OCI-LY7 (cell line): ENCODE results near the gene PNRC2. TPM values are rescaled to one million over a fixed set of nuclear protein-coding genes. Genes with fewer than 3 reads are reported as not detected.

ENCODE experiments used
- BruUV-seq: library from RNA; stranded (reverse); fragments of 400-500 nt; replicated peaks from 2 replicates; lab custom pipeline; 2021; lab: Mats Ljungman, UMichigan
- CTCF ChIA-PET: fragments of 300-600 bp; sonication (Branson Sonifier 250); formaldehyde crosslinking; loops from one replicate; lab custom pipeline; 2022; ENCODE audit warnings: antibody characterized with exemption; ENCODE audit not compliant: unreplicated experiment; lab: Charles Lee
- POLR2A ChIA-PET: fragments of 300-600 bp; sonication (Branson Sonifier 250); formaldehyde crosslinking; loops from one replicate; lab custom pipeline; 2022; ENCODE audit warnings: antibody characterized with exemption; lab: Charles Lee
- DNase-seq: peaks from one replicate; pipeline ENCODE4 v3.0.0-alpha.2; 2015; ENCODE audit warnings: low spot score
- H2AFZ ChIP-seq: fragments of 200-600 bp; sonication (generic), shearing (Covaris generic); 2 replicates; pipeline ENCODE4 v1.6.1; 2014; ENCODE audit warnings: mild to moderate bottlenecking, antibody characterized with exemption, low read length, moderate library complexity
- H3K27ac ChIP-seq: fragments of 200-600 bp; sonication (generic); 2 replicates; pipeline ENCODE4 v1.5.1; 2014; ENCODE audit warnings: mixed run types, low read depth, mild to moderate bottlenecking, moderate library complexity, low read length, inconsistent platforms; ENCODE audit not compliant: poor library complexity, severe bottlenecking
- H3K36me3 ChIP-seq: fragments of 200-600 bp; sonication (generic); 2 replicates; pipeline ENCODE4 v1.6.1; 2014; ENCODE audit warnings: mild to moderate bottlenecking, antibody characterized with exemption, low read length, moderate library complexity, mixed read lengths; ENCODE audit not compliant: insufficient read depth
- H3K4me1 ChIP-seq: fragments of 200-600 bp; sonication (generic); 2 replicates; pipeline ENCODE4 v1.5.1; 2014; ENCODE audit warnings: mild to moderate bottlenecking, low read length; ENCODE audit not compliant: insufficient read depth, poor library complexity, severe bottlenecking
- H3K4me2 ChIP-seq: fragments of 200-600 bp; sonication (generic); 2 replicates; pipeline ENCODE4 v1.6.1; 2014; ENCODE audit warnings: mild to moderate bottlenecking, low read length
- H3K4me3 ChIP-seq: fragments of 200-600 bp; sonication (generic); 2 replicates; pipeline ENCODE4 v1.5.1; 2014; ENCODE audit warnings: mild to moderate bottlenecking, low read depth, low read length; ENCODE audit not compliant: poor library complexity, severe bottlenecking
- H3K79me2 ChIP-seq: fragments of 200-600 bp; sonication (generic); 2 replicates; pipeline ENCODE4 v1.6.1; 2016; ENCODE audit warnings: low read depth, mild to moderate bottlenecking, low read length, moderate library complexity, mixed read lengths; ENCODE audit not compliant: insufficient read depth
- H3K9me2 ChIP-seq: fragments of 200-600 bp; sonication (generic); 2 replicates; pipeline ENCODE4 v1.6.1; 2016; ENCODE audit warnings: mild to moderate bottlenecking, low read length, mixed read lengths; ENCODE audit not compliant: insufficient read depth
- H3K9me3 ChIP-seq: fragments of 200-600 bp; sonication (generic); 2 replicates; pipeline ENCODE4 v1.6.1; 2014; ENCODE audit warnings: mild to moderate bottlenecking, mixed run types, low read length, mixed read lengths
- H4K20me1 ChIP-seq: fragments of 200-600 bp; sonication (generic); 2 replicates; pipeline ENCODE4 v1.6.1; 2014; ENCODE audit warnings: mild to moderate bottlenecking, antibody characterized with exemption, low read length, moderate library complexity, mixed read lengths; ENCODE audit not compliant: insufficient read depth
- CTCF ChIP-seq: fragments of 200-600 bp; sonication (generic); conservative IDR thresholded peaks from 2 replicates; pipeline ENCODE4 v1.5.1; 2014; ENCODE audit warnings: mild to moderate bottlenecking, antibody characterized with exemption, low read length, moderate library complexity, mixed read lengths
- EZH2phosphoT487 ChIP-seq: fragments of 200-600 bp; sonication (generic); IDR thresholded peaks from 2 replicates; pipeline ENCODE4 v1.6.1; 2018; ENCODE audit warnings: low read depth, borderline replicate concordance, mild to moderate bottlenecking, mixed run types, antibody characterized with exemption, low read length, moderate library complexity, mixed read lengths
- intact Hi-C: fragments of 100-400 bp; cut with micrococcal nuclease; formaldehyde crosslinking; loops from one replicate; pipeline ENCODE4 v1.10.0; 2022; ENCODE audit not compliant: unreplicated experiment
- total RNA-seq, 2 experiments: library from RNA; depleted of rRNA in 1 of 2; stranded (reverse); fragments of >200 nt in 1 of 2; shearing (Covaris generic) in 1 of 2; gene quantifications; 2 replicates each; pipeline ENCODE4 v1.2.3, GENCODE V29; 2014 to 2022

PNRC2 gene
- total RNA-seq, 2 experiments from 2014 or later, result 129 to 198 TPM

GRCh38 chr1:23924601-23925000, 35.0 kb upstream of the PNRC2 start:
- Histone ChIP-seq H3K9me2 (no peaks in the 10 kb centered on the region), H3K27ac (no peak overlapping the region), H3K4me1 (peaks cover 43% of the 10 kb centered on the region), H3K4me3 (no peak overlapping the region), H3K79me2 (no peaks in the 10 kb centered on the region), H2AFZ (no peak overlapping the region; the same call in 1 of the 2 replicates), H3K4me2 (no peak overlapping the region), H3K9me3 (no peaks in the 10 kb centered on the region), H3K36me3 (no peaks in the 10 kb centered on the region), H4K20me1 (no peaks in the 10 kb centered on the region)
- TF ChIP-seq CTCF (no peak), EZH2phosphoT487 (no peak)
- CTCF ChIA-PET, result no interaction called here
- BruUV-seq, result no TSS peak
- intact Hi-C loops, result no loop called here
- POLR2A ChIA-PET, result interaction anchor here (0.6 kb wide), 2 partner anchors 18 to 86 kb away, joined by 3 read pairs; no protein-coding TSS in a partner anchor
- DNase-seq, result no peak

- H3K4me1 ChIP-seq, result peaks cover 43% of the 10 kb centered on the region
- intact Hi-C loops, result no loop called here
- H4K20me1 ChIP-seq, result no peaks in the 10 kb centered on the region
- TF ChIP-seq CTCF (no peak), EZH2phosphoT487 (no peak)
- H3K9me3 ChIP-seq, result no peaks in the 10 kb centered on the region
- H3K27ac ChIP-seq, result no peak overlapping the region
- no peak overlapping the region for H3K4me2 ChIP-seq
- ChIA-PET POLR2A (no interaction called here), CTCF (no interaction called here)
- H3K79me2 ChIP-seq, result no peaks in the 10 kb centered on the region
- H3K36me3 ChIP-seq, result no peaks in the 10 kb centered on the region
- H3K4me3 ChIP-seq, result no peak overlapping the region
- no peak overlapping the region for H2AFZ ChIP-seq
- DNase-seq, result no peak
- no peaks in the 10 kb centered on the region for H3K9me2 ChIP-seq
- no TSS peak for BruUV-seq
Measured at GRCh38 chr1:23925279-23925678, 34.3 kb upstream of the PNRC2 start.

- DNase-seq, result no peak
- no peak overlapping the region for H3K27ac ChIP-seq
- H2AFZ ChIP-seq, result no peak overlapping the region
- H3K4me1 ChIP-seq, result peaks cover 55% of the 10 kb centered on the region
- ChIA-PET POLR2A (interaction anchor here (1.4 to 7.4 kb wide), 2 partner anchors 17 to 29 kb away, joined by 6 to 77 read pairs; no protein-coding TSS in a partner anchor), CTCF (no interaction called here)
- no peaks in the 10 kb centered on the region for H3K36me3 ChIP-seq
- H3K9me2 ChIP-seq, result no peaks in the 10 kb centered on the region
- intact Hi-C loops, result no loop called here
- H3K9me3 ChIP-seq, result no peaks in the 10 kb centered on the region
- H4K20me1 ChIP-seq, result no peaks in the 10 kb centered on the region
- no TSS peak for BruUV-seq
- H3K4me3 ChIP-seq, result no peak overlapping the region
- no peaks in the 10 kb centered on the region for H3K79me2 ChIP-seq
- no peak overlapping the region for H3K4me2 ChIP-seq
- TF ChIP-seq EZH2phosphoT487, result no peak
- TF ChIP-seq CTCF, result no peak
Measured at GRCh38 chr1:23927097-23927496, 32.5 kb upstream of the PNRC2 start.
